ENCODE measurements around the gene GPI.
"Not testable (repeated sequence)": the region's sequence is repeated elsewhere in the genome, so short reads cannot be mapped to it uniquely, and the experiment has no call there.

- not testable (repeated sequence) for TF ChIP-seq CTCF, POLR2A, POLR2AphosphoS5 (IDR thresholded peaks at IDR 0.05)
Observed at GRCh38 chr19:34400844-34401243, 35.8 kb downstream of the GPI start.
